Trophoblast cell (in vitro differentiated cells and primary cell): ENCODE data around the gene USP7.
A peak's percentile ranks its signal among the peaks of the same experiment; 100 is the strongest.
"Not testable (repeated sequence)": the region's sequence is repeated elsewhere in the genome, so short reads cannot be mapped to it uniquely, and the experiment has no call there.

Experiments used
- DNase-seq, 2 donors: peaks; one replicate each; pipeline ENCODE4 v3.0.0-alpha.2; 2016
- H2AFZ ChIP-seq: 2 replicates; pipeline ENCODE4 v1.6.1; 2013; ENCODE audit warnings: low read length, moderate library complexity, mild to moderate bottlenecking; ENCODE audit not compliant: insufficient read depth, poor library complexity
- H2AK5ac ChIP-seq: 2 replicates; pipeline ENCODE4 v1.6.1; 2013; ENCODE audit warnings: mild to moderate bottlenecking, low read length
- H2BK120ac ChIP-seq: 2 replicates; pipeline ENCODE4 v1.6.1; 2013; ENCODE audit warnings: low read length, mild to moderate bottlenecking, moderate library complexity; ENCODE audit not compliant: insufficient read depth, poor library complexity
- H2BK12ac ChIP-seq: 2 replicates; pipeline ENCODE4 v1.6.1; 2013; ENCODE audit warnings: mild to moderate bottlenecking, low read length, moderate library complexity
- H2BK5ac ChIP-seq: 2 replicates; pipeline ENCODE4 v1.6.1; 2013; ENCODE audit warnings: low read length, low read depth, moderate library complexity, mild to moderate bottlenecking; ENCODE audit not compliant: poor library complexity
- H3K14ac ChIP-seq: 2 replicates; pipeline ENCODE4 v1.6.1; 2013; ENCODE audit warnings: mild to moderate bottlenecking, low read length
- H3K18ac ChIP-seq: 2 replicates; pipeline ENCODE4 v1.6.1; 2013; ENCODE audit warnings: mild to moderate bottlenecking, low read length
- H3K23ac ChIP-seq: 2 replicates; pipeline ENCODE4 v1.6.1; 2013; ENCODE audit warnings: low read length
- H3K27ac ChIP-seq: 2 replicates; pipeline ENCODE4 v1.5.1; 2013; ENCODE audit warnings: low read depth, mild to moderate bottlenecking, inconsistent platforms, low read length, moderate library complexity
- H3K27me3 ChIP-seq: 2 replicates; pipeline ENCODE4 v1.6.1; 2013; ENCODE audit warnings: inconsistent platforms, mild to moderate bottlenecking, low read length, moderate library complexity; ENCODE audit not compliant: insufficient read depth
- H3K36me3 ChIP-seq, 2 experiments: 1 replicate in 1 of 2; 2 replicates in 1 of 2; pipeline ENCODE4 v1.6.1; 2013; ENCODE audit warnings: low read length in 2 of 2, mild to moderate bottlenecking in 2 of 2, moderate library complexity in 1 of 2; ENCODE audit not compliant: insufficient read depth in 2 of 2, control insufficient read depth in 1 of 2
- H3K4ac ChIP-seq: 2 replicates; pipeline ENCODE4 v1.6.1; 2013; ENCODE audit warnings: low read depth, mild to moderate bottlenecking, low read length, moderate library complexity
- H3K4me1 ChIP-seq, 2 experiments: 1 replicate in 1 of 2; 2 replicates in 1 of 2; pipeline ENCODE4 v1.6.1; 2013; ENCODE audit warnings: low read length in 2 of 2, mild to moderate bottlenecking in 2 of 2, moderate library complexity in 1 of 2; ENCODE audit not compliant: insufficient read depth in 2 of 2, control insufficient read depth in 1 of 2
- H3K4me2 ChIP-seq: 2 replicates; pipeline ENCODE4 v1.6.1; 2013; ENCODE audit warnings: inconsistent platforms, mild to moderate bottlenecking, low read length, moderate library complexity
- H3K4me3 ChIP-seq: 2 replicates; pipeline ENCODE4 v1.5.1; 2013; ENCODE audit warnings: mild to moderate bottlenecking, low read depth, low read length, inconsistent platforms
- H3K79me1 ChIP-seq: one replicate; pipeline ENCODE4 v1.6.1; 2013; ENCODE audit warnings: low read length
- H3K79me2 ChIP-seq: 2 replicates; pipeline ENCODE4 v1.6.1; 2013; ENCODE audit warnings: low read length, mild to moderate bottlenecking; ENCODE audit not compliant: control insufficient read depth, insufficient read depth, poor library complexity
- H3K9ac ChIP-seq: 2 replicates; pipeline ENCODE4 v1.6.1; 2013; ENCODE audit warnings: mild to moderate bottlenecking, low read length
- H3K9me3 ChIP-seq: 2 replicates; pipeline ENCODE4 v1.6.1; 2013; ENCODE audit warnings: low read depth, mild to moderate bottlenecking, control low read depth, inconsistent platforms, low read length; ENCODE audit not compliant: insufficient read depth
- H4K12ac ChIP-seq: 2 replicates; pipeline ENCODE4 v1.6.1; 2013; ENCODE audit warnings: low read depth, mild to moderate bottlenecking, low read length, moderate library complexity
- H4K8ac ChIP-seq: 2 replicates; pipeline ENCODE4 v1.6.1; 2013; ENCODE audit warnings: low read depth, mild to moderate bottlenecking, low read length, moderate library complexity
- H4K91ac ChIP-seq: one replicate; pipeline ENCODE4 v1.6.1; 2013; ENCODE audit warnings: low read depth, mild to moderate bottlenecking, low read length, moderate library complexity
- whole genome bisulfite sequencing: extraction: QIAGEN DNeasy Blood & Tissue Kit; methylation state at CpG from one replicate; pipeline ENCODE4 v1.1.7; 2013; ENCODE audit warnings: missing lambda C conversion rate; ENCODE audit not compliant: insufficient read length, insufficient coverage; ENCODE audit errors: extremely low coverage; 5-methylcytosine and 5-hydroxymethylcytosine counted together

USP7 gene

GRCh38 chr16:8873866-8874195, 89.9 kb downstream of the USP7 start:
- not testable (repeated sequence) for H3K79me2 ChIP-seq, H4K8ac ChIP-seq, H3K14ac ChIP-seq, H3K36me3 ChIP-seq, H3K9ac ChIP-seq, H3K27me3 ChIP-seq, H2AFZ ChIP-seq, H2BK12ac ChIP-seq, H3K4me2 ChIP-seq, H2BK5ac ChIP-seq, DNase-seq, H2BK120ac ChIP-seq, H3K23ac ChIP-seq, H3K4ac ChIP-seq, H3K27ac ChIP-seq, H2AK5ac ChIP-seq, H3K18ac ChIP-seq, H3K4me3 ChIP-seq, H4K91ac ChIP-seq, H4K12ac ChIP-seq, H3K9me3 ChIP-seq
- no CpG with 5 or more reads among the region's 7 CpGs for WGBS
- H3K79me1 ChIP-seq: peaks cover 14% of the 10 kb centered on the region
- peaks cover 16 to 20% of the 10 kb centered on the region in 2 experiments for H3K4me1 ChIP-seq

GRCh38 chr16:8872967-8873865, 90.5 kb downstream of the USP7 start:
- Histone ChIP-seq H2AK5ac (no peak overlapping the region), H3K4me3 (no peak overlapping the region), H3K4me1 (peaks cover 11 to 14% of the 10 kb centered on the region in 2 experiments), H3K14ac (no peak overlapping the region), H3K36me3 (no peaks in the 10 kb centered on the region), H3K9ac (no peak overlapping the region), H3K9me3 (no peaks in the 10 kb centered on the region), H3K18ac (no peak overlapping the region), H3K79me2 (peaks cover 6% of the 10 kb centered on the region), H3K4me2 (no peak overlapping the region), H3K27ac (no peak overlapping the region), H2BK5ac (no peak overlapping the region), H3K79me1 (peaks cover 14% of the 10 kb centered on the region), H4K12ac (no peak overlapping the region), H2BK120ac (no peak overlapping the region), H2BK12ac (no peak overlapping the region), H4K91ac (no peak overlapping the region), H4K8ac (no peak overlapping the region), H3K23ac (no peak overlapping the region), H3K27me3 (no peaks in the 10 kb centered on the region), H3K4ac (no peak overlapping the region), H2AFZ (no peak overlapping the region)
- no peak for DNase-seq
- WGBS: no CpG with 5 or more reads among the region's 22 CpGs

DNA sequence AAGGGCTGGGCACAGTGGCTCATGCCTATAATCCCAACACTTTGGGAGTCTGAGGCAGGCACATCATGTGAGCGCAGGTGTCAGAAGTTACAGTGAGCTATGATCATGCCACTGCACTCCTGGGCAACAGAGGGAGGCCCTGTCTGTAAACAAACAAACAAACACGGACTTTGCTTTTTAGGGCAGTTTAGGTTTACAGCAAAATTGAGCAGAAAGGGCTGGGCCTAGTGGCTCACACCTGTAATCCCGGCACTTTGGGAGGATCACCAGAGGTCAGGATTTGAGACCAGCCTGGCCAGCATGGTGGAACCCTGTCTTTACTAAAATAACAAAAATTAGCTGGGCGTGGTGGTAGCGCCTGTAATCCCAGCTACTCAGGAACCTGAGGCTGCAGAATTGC, 91.6 kb downstream of the USP7 start:
- no peak overlapping the region for H2AK5ac ChIP-seq
- no peak overlapping the region for H4K8ac ChIP-seq
- H3K36me3 ChIP-seq: peaks cover 0 to 2% of the 10 kb centered on the region in 2 experiments
- H3K27ac ChIP-seq: no peak overlapping the region
- no peak overlapping the region for H3K9ac ChIP-seq
- H4K12ac ChIP-seq: no peak overlapping the region
- no peak overlapping the region for H3K18ac ChIP-seq
- no peak for DNase-seq
- peaks cover 13% of the 10 kb centered on the region for H3K79me2 ChIP-seq
- H3K4ac ChIP-seq: no peak overlapping the region
- no peak overlapping the region for H3K4me3 ChIP-seq
- peaks cover 21% of the 10 kb centered on the region for H3K79me1 ChIP-seq
- no peak overlapping the region for H3K23ac ChIP-seq
- no peak overlapping the region for H2BK120ac ChIP-seq
- no peak overlapping the region for H2BK5ac ChIP-seq
- WGBS: no CpG with 5 or more reads among the region's 5 CpGs
- peaks cover 4 to 6% of the 10 kb centered on the region in 2 experiments for H3K4me1 ChIP-seq
- no peak overlapping the region for H2BK12ac ChIP-seq
- no peaks in the 10 kb centered on the region for H3K27me3 ChIP-seq
- no peak overlapping the region for H3K14ac ChIP-seq
- no peak overlapping the region for H2AFZ ChIP-seq
- no peak overlapping the region for H4K91ac ChIP-seq
- H3K4me2 ChIP-seq: no peak overlapping the region
- H3K9me3 ChIP-seq: no peaks in the 10 kb centered on the region

DNA sequence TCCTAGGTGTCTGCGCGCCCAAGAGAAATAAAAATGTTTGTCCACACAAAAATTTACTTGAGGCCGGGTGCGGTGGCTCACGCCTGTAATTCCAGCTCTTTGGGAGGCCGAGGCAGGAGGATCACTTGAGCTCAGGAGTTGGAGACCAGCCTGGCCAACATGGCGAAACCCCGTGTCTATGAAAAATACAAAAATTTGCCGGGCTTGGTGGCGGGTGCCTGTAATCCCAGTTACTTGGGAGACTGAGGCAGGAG, 93.8 kb downstream of the USP7 start:
- not testable (repeated sequence) for H2BK120ac ChIP-seq, H3K27ac ChIP-seq, H3K4me3 ChIP-seq, H2BK12ac ChIP-seq, DNase-seq, H2AFZ ChIP-seq, H3K9ac ChIP-seq, H2BK5ac ChIP-seq, H3K36me3 ChIP-seq, H3K4ac ChIP-seq, H3K9me3 ChIP-seq, H3K18ac ChIP-seq, H4K91ac ChIP-seq, H3K23ac ChIP-seq, H4K12ac ChIP-seq, H2AK5ac ChIP-seq, H3K27me3 ChIP-seq, H3K4me2 ChIP-seq
- Histone ChIP-seq H3K79me1 (peaks cover 24% of the 10 kb centered on the region), H3K14ac (peak overlapping the region; percentile 18), H3K4me1 (peaks cover 11 to 17% of the 10 kb centered on the region in 2 experiments), H4K8ac (peak overlapping the region; percentile 41), H3K79me2 (peaks cover 28% of the 10 kb centered on the region)
- WGBS: no CpG with 5 or more reads among the region's 10 CpGs
